HG02973 (cell line): ENCODE data around the gene R3HDML.

Experiments
- ATAC-seq: cut with Tn5 transposase; IDR thresholded peaks from one replicate; pipeline ENCODE4 v1.9.1; 2021; ENCODE audit warnings: moderate library complexity; ENCODE audit not compliant: unreplicated experiment

Gene R3HDML

GRCh38 chr20:44361021-44361420, 24.2 kb downstream of the R3HDML start:
- no peak for ATAC-seq

- ATAC-seq = no peak
Observed at GRCh38 chr20:44362466-44362940, 25.7 kb downstream of the R3HDML start.

GRCh38 chr20:44364068-44364467, 27.2 kb downstream of the R3HDML start:
- ATAC-seq = no peak

- no peak for ATAC-seq
Observed at GRCh38 chr20:44364780-44365179, 27.9 kb downstream of the R3HDML start.

DNA sequence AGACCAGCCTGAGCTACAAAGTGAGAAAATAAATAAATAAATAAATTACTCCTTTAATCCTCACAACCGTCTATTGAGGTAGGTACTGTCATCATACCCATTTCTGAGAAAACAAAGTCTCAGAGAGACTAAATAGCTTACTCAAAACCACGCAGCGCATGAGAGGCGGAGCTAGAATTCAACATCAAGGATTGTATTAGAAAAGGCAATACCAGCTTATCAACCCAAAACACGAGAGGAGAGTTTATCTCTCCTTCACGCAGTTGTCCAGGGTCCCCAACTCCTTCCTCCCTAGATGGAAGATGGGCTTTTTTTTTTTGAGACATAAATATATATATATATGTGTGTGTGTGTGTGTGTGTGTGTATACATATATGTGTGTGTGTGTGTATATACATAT, 30.9 kb downstream of the R3HDML start:
- ATAC-seq = no peak

GRCh38 chr20:44370639-44371218, 33.9 kb downstream of the R3HDML start:
- ATAC-seq = no peak

DNA sequence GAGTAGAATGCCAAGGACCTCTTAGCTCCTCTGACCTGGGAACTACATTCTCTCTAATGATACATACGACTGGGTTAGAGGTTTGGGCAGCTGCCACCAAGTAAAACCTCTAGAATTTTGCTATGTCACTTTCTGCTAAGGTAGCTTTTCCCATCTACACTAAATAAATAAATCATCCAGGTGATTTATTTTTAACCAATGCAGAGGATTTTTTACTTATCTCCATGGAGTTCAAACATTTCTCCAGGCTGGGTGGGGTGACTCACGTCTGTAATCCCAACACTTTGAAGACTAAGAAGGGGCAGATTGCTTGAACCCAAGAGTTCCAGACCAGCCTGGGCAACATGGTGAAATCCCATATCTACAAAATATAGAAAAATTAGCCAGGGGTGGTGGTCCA, 45.8 kb downstream of the R3HDML start:
- no peak for ATAC-seq

- no peak for ATAC-seq
Observed at GRCh38 chr20:44384423-44385027, 47.7 kb downstream of the R3HDML start.

GRCh38 chr20:44388466-44389023, 51.7 kb downstream of the R3HDML start:
- ATAC-seq = no peak

- ATAC-seq = no peak
Observed at GRCh38 chr20:44389871-44390270, 53.0 kb downstream of the R3HDML start.

DNA sequence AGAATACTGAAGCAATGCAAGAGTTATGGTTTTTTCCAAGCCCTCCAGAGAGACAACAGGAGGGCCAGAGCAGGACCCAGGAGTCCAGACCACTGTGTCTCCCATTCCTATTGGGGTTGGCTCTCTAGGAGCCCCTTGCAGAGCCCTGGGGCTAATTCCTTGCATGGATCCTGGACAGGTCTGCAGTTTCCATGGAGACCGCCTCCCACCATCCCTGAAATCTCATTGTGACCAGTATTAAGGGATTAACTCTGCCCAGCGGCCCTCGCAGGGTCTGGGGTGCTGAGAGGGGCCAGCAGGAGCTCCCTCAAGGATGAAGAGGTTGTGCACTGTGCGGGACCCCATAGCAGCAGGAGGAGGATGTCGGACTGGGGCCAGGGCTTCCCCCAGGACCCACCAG, 53.4 kb downstream of the R3HDML start:
- ATAC-seq = no peak

DNA sequence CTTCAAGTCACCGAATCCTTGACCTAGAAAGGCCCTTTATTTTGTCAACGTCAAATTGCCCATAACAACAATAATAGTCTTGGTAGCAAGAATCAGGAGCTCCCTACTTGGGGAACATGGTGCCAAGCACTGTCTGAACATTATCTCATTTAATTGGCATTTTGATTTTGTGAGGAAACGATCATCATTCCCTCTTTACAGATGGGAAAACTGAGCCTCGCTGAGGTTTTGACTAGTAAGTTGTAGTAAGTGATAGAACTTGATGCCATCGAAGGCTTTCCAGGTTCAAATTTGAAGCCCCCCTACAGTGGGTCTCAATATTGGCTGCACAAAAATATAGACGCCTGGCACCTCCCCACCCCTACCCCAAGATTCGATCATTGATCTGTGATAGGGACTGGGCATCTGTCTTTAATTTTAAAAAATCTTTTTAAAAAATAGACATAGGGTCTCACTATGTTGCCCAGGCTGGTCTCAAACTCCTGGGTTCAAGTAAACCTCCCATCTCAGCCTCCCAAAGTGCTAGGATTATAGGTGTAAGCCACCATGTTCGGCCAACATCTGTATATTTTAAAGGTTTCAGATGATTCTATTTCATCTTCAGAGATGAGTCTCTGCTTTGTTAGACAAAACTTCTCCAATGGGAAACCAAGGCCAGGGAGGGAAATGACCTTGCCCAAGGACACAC, 55.4 kb downstream of the R3HDML start:
- no peak for ATAC-seq

GRCh38 chr20:44392776-44393607, 56.1 kb downstream of the R3HDML start:
- no peak for ATAC-seq

GRCh38 chr20:44393608-44394451, 57.0 kb downstream of the R3HDML start:
- ATAC-seq = no peak

- ATAC-seq = no peak
Observed at GRCh38 chr20:44394452-44394701, 57.5 kb downstream of the R3HDML start.

- ATAC-seq = no peak
Observed at GRCh38 chr20:44394702-44395460, 58.0 kb downstream of the R3HDML start.

GRCh38 chr20:44395461-44396340, 58.9 kb downstream of the R3HDML start:
- ATAC-seq = no peak

- ATAC-seq = no peak
Observed at GRCh38 chr20:44396369-44397130, 59.7 kb downstream of the R3HDML start.
